Stimulated activated CD4-positive, alpha-beta T cell treated with anti-CD3 and anti-CD28 coated beads, Interleukin-12 subunit alpha, Interleukin-12 subunit beta, amount 100 ng/mL, for 24 hours (primary cell): Measurements from ENCODE around the gene TTC13.

ENCODE experiments used
- DNase-seq, 2 experiments: peaks; one replicate each; pipeline ENCODE4 v3.0.0-alpha.2; 2020; ENCODE audit warnings: low read depth in 2 of 2

TTC13 gene

DNA sequence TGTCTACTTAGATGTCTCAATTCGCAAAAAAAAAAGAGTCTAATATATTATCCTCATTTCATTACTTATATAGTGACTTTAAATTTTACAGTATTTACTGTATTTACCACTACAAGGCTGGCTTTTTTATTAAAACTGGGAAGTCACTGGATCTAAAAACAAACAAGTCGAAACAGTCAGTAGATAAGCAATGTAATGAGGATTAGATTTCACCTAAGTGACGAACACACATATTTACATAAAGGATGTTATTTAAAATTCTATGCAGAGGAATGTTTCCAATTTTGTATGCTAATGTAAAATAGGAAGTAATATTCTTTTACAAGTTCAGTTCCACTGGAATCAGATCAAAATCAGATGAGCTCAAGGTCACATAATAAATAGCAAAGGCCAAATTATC, 28.3 kb downstream of the TTC13 start:
- no peak for DNase-seq

DNA sequence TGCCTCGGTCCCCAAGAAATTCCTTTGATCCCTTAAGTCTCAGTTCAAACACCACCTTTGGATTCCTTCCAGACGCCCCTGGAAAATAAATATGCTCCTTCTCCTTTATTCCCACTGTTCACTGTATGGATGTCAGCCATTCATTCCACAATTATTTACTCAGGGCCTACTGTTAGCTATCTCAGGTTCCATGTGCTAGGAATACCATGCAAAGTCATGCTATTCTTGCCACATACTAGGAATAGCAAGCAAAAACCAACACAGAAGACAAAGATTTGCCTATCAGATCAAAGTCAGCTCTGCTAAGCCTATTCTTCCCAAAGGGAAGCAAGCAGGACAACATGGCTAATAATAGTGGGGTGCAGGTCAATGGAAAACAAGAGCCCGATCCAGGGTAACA, 29.8 kb downstream of the TTC13 start:
- no peak for DNase-seq

DNA sequence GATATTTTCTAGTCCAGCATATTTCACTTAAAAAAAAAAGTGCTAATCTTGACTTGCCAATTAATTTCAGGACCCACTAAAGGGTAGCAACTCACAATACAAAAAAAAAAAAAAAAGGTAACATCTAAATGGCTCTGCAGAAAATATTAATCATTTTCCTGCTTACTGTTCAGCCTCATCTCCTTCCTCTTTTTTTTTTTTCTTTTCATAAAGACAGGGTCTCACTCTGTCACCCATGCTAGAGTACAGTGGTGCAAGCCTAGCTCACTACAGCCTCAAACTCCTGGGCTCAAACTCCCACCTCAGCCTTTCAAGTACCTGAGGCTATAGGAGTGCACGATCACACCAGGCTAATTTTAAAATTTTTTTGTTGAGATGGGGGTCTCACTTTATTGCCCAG, 30.4 kb downstream of the TTC13 start:
- no peak for DNase-seq

DNA sequence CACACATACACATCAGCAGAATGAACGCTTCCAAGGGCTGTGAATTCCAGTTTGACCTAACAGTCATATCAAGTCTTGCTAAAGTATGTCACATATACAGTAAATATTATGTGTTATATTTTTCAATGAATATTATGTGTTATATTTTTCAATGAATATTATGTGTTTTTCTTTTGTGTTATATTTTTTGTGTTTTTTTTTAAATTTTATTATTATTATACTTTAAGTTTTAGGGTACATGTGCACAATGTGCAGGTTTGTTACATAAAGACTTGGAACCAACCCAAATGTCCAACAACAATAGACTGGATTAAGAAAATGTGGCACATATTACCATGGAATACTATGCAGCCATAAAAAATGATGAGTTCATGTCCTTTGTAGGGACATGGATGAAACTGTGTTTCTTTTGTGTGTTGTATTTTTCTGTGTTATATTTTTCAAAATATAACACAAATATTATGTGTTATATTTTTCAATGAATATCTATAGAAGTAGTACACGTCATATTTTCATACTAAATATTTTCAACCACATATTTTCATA, 35.5 kb downstream of the TTC13 start:
- no peak for DNase-seq

DNA sequence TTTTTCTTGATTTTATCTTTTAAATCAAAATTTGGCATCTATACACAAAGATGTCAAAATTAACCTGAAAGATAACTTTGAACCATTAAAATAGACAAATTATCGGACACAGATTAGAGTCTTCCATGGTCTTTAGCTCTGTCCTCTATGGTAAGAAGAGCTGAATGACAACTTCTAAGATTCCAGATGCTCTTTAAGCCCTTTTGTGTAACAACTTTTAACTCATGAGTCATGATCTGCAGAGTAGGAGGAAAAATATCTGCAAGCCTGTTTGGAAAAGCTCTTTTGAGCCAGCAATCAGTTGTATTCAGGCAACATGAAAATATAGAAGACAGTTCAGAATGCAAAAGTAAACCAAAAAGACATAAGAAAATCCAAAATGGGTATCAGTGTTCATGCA, 37.8 kb downstream of the TTC13 start:
- no peak for DNase-seq

DNA sequence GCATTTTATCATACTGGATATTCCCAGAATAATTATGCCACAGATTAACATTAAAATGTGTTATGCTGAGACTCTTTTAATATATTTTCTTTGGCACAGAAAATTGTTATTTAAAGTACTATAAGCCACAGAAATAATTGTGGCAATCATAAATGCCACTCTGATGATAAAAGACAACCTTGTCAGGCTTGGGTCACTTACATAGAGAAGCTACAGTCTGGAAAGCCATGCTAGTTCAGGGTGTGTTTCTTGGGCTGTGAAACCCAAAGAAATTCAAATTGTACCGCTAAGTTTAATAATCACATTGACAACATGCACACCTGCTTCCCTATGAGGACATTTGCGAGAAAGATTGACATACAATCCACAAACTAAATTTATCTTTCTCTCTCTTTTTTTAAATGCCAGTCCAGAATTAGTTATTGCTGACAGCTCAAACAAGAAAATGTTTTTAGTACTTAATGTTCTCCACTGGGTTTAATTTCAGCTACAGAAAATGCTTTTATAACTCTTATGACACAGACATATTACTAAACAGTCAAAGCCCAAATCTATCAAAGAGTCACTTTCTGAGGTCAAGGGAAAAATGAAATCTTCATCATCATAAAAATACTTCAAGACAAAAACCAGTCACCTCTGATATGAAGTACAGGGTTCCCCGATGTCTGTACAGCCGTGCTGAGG, 38.7 kb downstream of the TTC13 start:
- no peak for DNase-seq

DNA sequence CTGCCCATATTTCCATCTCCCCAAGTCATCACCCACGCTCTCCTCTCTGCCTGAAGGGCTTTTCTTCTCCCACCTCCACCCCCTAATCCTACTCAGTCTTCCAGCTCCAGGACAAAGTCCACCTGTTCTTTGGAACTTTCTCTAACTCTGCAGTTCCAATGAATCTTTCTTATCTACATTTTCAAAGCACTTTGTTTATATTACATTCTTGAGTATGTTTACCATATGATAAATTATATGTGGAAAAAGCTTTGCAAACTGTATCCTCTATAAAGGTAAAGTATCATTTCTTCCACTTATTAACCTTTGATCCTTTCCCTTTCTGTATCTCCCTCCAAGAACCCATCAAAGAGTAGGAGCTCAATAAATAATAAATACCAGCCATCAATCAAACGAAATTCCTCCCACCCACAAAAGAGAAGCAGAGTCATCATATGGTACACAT, 39.7 kb downstream of the TTC13 start:
- no peak for DNase-seq

DNA sequence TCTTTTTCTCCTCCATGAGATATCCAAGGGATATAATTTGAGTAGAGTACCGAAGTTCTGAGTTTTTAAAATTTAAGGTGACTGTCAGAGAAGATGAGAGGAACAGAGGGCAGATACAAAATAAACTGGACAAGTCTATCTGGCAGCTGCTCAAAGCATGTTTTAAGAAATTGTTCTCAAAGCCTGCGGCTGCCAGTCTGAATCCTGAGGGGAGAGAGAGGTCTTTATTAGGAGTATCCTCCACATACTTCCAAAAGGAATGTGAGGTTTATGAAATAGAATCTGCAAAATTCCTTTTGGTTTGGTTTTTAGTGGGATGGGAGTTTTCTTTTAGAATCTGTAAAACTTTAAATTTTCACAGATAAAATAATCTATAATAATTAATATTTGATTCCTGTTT, 41.3 kb downstream of the TTC13 start:
- DNase-seq: no peak

DNA sequence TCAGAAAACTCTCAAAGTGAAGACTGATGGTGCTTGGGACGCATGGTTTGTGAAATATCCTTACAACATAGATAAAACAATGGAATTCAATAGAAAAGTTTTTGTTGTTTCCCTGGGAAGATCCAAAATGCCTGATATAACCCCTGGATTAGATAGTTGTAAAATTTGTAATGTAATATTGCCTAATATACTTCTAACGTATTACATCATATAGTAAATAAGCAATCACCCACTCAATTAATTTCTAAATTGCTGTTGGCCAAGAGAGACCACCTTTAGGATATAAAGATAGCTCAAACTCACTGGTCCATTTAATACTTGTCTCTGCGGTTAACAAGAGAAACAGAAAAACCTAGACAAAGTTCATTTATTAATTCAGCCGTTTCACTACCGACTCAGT, 42.2 kb downstream of the TTC13 start:
- DNase-seq: no peak

DNA sequence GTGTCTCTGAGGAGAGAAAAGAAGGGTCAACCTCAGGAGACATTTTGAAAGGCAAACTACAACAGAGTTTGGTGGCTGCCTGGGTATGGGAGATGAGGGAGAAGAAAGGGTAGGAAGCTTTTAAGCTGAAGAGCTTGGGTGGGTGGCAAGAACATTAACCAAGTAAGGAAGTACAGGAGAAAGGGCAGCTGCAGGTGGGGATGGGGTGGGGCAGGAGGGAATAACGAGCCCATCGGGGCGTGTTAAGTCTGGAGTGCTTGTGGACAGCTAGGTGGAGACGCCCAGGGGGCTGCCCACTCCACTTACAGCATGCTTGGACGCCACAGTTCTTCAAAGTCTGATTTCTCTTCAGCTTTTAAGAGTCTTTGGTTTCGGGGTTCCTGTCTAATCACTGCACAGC, 42.8 kb downstream of the TTC13 start:
- DNase-seq: no peak

DNA sequence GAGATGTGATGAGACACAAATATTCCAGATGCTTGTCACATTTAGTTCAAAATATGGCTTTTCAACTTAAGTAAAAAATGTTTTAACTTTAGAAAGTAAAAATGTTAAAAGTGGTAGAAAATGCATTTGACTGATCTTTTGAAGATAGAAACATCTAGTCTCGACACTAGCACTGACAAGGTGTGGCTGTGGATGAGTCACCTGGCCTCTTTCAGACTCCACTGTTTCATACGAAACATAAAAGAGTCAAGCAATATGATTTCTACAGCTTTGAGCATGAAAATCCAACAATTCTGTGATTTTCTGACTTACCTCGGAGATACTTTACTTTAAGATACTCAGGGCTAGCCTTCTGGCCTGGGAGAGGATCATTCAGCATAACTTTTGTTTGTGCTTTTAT, 47.7 kb downstream of the TTC13 start:
- DNase-seq: no peak

DNA sequence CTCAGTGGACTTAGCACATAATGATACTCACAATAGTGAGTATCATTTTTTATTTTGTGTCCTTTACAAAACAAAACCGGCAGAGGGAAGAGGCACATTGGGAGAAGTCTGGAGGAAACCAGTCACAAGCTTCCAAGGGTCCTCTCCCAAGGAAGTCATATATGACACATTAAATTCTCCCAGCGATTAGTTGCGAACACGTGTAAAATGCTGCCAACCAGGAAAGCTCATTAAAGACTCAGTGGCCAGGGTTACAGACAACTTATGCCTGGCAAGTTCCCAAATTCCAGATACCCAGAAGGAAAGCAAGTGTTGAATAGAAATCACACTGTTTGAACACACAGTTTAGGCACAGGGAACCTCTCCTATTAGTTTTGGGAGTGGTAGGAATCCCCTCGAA, 52.5 kb downstream of the TTC13 start:
- DNase-seq: no peak

DNA sequence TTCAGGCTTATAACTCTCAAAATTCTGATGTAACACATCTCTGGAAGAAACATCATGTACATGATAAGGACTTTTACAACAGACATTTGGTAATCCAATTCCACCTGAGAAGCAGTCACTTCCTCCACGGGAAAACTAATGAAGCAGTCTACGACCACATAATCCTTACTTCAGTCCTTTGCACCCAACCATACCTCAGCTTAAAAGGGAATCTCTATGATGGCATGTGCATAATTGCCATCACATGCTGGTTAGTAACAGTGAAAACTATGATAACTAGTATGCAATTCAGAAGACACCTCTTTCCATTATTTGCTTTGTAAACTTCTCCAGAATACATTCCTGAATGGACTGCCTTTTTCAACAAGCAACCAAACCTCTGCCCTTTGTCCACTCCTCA, 53.1 kb downstream of the TTC13 start:
- DNase-seq: no peak

DNA sequence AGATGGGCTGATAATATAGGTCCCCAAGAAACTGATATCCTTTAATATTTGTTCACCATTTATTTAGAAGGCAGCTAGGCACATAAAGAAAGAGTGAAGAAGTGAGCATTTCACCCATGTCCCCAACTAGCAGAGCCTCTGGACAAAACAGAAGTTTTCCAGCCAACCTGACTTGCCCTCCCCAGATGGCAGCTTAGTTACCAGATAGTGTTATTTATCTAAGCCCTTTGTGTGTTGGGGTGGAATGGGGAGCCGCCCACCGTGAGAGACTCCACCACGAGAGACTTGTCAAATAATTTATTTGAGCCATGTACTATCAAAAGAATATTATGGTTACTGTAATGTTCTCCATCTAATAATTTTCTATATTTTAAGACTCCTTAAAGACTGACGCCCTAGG, 55.5 kb downstream of the TTC13 start:
- no peak for DNase-seq

DNA sequence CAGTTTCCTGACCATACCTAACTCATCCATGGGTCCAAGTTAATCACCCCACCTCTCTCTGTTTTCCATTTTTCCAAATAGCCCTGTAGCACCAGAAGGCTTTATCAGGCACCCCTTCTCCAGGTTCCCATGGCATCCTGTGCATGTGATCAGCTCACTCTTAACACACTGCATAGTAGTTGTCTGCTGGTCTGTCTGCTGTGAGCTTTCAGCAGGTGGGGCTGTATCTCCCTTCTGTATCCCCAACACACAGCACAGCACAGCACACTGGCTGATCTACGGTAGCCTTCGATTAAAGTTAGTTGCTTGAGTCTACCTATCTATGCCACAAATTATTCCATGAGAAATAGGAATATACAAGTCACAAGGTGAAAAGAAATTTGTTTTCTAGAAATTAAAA, 56.0 kb downstream of the TTC13 start:
- DNase-seq: no peak

DNA sequence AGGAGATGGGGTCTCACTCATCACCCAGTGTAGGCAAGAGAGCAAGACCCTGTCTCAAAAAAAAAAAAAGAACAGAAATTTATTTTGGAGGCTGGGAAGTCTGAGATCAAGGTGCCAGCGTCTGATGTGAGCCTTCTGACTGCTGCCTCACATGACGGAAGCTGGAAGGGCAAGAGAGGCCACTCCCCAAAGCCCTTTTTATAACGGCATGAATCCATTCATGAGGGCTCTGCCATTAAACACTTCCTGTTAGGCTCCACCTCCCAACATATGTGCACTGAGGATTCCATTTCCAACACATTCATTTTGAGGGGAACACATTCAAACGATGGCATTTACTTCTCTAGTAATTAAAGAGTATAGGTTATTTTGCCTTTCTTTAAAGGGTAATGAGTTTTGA, 59.5 kb downstream of the TTC13 start:
- no peak for DNase-seq

DNA sequence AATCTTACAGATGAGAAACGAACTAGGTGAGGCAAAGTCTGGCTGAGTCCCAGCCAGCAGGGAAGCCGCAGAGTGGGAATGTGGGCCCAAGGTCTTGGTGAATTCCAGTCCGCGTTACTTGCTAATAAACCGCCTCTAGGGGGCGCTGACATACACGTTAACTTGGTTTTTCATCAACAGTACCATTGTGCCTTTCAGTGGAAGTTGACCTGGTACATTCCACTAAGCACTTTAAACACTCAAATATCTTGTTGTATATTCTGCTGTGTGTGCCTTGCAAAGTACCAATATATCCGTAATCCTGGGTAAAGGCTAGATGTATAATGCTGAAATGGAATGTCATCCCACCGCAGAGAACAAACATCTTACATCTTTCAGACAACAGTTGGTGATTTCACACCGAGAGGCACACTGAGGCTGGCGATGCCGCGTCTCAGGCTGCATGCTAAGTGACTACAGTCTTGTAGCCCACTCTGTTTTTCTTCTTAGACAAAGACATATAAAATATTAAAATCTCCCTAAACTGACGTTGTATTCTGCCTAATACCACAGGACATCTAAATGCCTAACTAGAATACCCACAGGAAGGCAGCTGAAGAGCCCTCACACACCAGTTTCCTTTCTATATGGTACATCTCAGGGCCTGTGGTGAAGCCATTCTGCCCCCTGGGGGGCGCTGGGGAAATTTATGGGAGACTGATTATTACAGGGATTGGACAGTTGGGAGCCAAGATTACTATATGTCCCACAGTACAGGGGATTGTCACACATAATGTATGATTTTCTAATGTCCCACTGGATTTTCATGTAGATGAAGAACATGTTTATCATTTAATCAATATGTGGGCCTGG, 61.2 kb downstream of the TTC13 start:
- peak; percentile 28 to 58 for DNase-seq

DNA sequence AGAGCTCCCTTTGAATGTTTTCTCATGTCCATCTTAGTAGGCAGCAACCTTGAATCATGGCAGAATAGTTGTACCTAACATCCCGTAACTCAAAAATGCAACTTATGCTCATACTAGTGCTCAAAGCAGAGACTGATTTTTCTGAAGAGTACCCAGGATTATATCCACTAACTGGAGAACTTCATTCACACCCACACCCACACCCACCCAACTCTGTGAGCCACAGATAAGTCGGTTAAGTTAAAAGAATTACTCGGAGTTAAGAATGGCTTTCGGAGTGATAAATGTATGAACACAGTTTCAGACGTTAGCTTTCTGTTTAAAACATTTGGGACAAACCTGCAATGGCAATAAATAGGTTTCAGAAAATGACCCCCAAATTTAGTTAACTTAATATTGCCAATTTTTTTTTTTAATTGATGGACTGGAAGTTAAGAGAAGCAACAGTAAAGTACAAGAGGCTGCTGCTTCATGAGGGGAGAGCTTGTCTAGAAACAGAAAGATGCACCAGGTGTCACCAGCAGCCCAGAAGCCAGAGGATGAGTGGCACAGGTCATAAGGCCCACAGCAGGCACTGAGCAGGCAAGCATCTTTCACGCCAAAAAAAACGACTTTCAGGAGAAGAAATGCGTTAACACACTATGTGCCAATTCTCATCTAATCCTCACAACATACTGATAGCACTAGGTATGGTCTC, 61.9 kb downstream of the TTC13 start:
- no peak for DNase-seq

DNA sequence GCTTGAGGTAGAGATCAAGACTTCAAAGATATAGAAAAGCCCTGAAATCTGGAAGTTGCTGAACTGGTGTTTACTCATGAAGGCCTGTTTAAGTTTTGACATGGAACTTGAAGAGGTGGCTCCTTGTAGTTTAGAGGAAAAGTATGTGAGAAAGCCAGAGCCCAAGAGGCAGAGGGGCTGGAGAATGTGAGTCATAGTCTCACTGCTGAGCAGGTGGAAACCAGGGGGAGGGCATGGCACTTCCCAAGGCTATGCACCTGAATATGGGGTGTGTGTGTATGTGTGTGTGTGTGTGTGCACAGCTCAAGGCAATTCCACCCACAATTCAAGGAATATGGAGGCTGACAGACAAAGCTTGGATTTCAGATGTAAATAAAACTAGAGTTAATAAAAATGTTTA, 63.6 kb downstream of the TTC13 start:
- no peak for DNase-seq

DNA sequence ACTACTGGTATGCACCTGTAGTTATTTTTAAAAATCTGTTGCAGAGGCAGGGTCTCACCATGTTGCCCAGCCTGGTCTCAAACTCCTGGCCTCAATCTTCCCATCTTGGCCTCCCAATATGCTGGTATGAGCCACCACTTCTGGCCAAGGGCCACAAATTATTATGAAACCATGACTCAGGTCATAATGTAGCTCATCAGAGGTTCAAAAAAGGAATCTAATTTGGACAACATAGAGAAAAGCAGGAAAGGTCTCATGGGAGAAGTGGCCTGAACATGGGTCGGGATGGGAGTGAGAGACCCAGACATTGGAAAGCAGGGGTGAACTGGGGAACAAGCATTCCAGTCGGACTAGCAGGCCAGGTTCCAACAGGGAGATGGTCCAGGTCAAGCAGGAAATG, 65.2 kb downstream of the TTC13 start:
- DNase-seq: no peak

DNA sequence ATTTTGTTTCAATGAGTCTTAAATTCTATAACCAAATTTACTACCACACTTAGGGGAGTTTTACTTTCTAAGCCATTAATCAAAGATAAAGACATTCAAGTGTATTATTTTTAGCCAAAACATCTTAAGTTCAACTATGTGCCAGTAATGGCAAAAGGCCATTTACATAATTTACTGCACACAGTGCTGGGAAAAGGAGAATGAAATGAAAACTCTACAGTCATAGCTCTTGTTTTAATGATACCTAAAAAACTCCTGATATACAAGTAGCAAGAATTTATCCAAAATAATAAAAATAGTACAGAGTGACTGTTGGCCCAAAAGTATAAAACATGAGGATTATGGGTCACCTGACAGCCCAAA, 67.9 kb downstream of the TTC13 start:
- no peak for DNase-seq

DNA sequence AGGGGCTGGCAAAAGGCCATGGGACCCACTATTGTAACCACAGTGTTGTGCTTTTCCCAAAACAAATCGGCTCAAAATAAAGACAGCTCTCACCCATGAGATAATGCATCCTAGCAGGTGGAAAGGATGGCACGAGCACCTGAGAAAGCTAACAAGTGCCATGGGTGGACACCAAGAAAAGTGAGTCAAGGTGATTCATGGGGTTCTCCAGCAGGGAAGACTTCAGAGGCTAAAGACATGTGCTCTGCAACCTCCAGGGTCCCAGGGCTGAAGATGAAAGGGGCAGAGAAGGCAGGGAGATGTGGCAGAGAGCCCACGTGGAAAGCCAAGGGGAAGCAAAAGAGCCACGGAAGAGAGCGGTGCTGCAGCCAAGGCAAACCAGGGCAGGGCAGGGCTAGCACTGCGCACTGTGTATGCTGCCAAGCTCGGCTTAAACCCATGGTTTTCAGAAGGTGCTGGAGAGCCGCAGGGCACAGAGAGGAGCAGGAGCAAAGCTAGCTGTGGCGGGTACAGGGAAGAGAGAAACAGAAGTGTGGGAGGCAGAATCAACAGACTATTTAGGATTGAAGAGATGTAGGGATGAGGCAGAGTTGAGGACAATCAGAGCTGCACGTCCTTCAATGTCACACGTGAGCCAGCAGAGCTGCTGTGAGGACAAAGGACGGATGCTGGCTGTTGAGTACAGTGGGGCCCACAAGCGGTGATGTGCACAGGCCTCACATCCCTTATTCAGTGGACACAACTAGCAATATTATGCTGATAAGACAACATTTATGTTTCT, 68.5 kb downstream of the TTC13 start:
- DNase-seq: no peak
